ENCODE measurements around the gene KCMF1. TPM values are rescaled to one million over a fixed set of nuclear protein-coding genes. Genes with fewer than 3 reads are reported as not detected.

Gene KCMF1
- total RNA-seq, 1 experiment from 2014 or later = 163 TPM

DNA sequence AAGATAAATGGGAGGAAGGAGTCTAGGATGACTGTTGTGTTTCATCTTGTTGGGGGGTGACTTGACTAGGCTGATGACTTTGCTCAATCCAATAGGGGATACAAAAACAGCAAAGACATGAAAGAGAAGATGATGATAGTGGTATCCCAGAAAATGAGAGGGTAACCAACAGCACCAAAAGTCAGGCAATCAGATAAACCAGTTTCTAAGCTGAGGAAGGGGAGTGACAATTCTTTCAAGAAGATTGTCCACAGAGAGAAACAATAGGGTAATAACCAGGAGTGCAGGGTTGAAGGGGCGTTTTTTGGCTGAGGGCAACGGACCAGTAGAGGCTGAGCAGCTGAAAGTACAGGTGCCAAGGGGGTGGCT is 7.7 kb upstream of the KCMF1 start:
- POLR2A ChIA-PET = no interaction called here
- peak overlapping the region; percentile 19; the same call in 1 of the 2 replicates for H3K27ac ChIP-seq (ENCODE audit: low read length)
- H3K27me3 ChIP-seq (ENCODE audit: control insufficient read depth, insufficient read depth, low read length) = no peaks in the 10 kb centered on the region
- H3K9me3 ChIP-seq (ENCODE audit: control insufficient read depth, insufficient read depth, low read depth, low read length) = no peaks in the 10 kb centered on the region
- in situ Hi-C loops (cut with HindIII; ENCODE audit: low pct_unique_long_range_greater_than_20kb, low sequenced_read_pairs) (no loop called here), intact Hi-C loops (cut with micrococcal nuclease; ENCODE audit: unreplicated experiment) (no loop called here)
- CTCF ChIA-PET = no interaction called here
- H3K4me3 ChIP-seq (ENCODE audit: low read depth in 2 of 2, low read length in 2 of 2) = no peak overlapping the region
- no TSS peak for BruUV-seq (replicated peaks)
- peaks cover 54% of the 10 kb centered on the region for H3K4me1 ChIP-seq (ENCODE audit: control insufficient read depth, insufficient read depth, low read length)
- TF ChIP-seq, protein P1, sequence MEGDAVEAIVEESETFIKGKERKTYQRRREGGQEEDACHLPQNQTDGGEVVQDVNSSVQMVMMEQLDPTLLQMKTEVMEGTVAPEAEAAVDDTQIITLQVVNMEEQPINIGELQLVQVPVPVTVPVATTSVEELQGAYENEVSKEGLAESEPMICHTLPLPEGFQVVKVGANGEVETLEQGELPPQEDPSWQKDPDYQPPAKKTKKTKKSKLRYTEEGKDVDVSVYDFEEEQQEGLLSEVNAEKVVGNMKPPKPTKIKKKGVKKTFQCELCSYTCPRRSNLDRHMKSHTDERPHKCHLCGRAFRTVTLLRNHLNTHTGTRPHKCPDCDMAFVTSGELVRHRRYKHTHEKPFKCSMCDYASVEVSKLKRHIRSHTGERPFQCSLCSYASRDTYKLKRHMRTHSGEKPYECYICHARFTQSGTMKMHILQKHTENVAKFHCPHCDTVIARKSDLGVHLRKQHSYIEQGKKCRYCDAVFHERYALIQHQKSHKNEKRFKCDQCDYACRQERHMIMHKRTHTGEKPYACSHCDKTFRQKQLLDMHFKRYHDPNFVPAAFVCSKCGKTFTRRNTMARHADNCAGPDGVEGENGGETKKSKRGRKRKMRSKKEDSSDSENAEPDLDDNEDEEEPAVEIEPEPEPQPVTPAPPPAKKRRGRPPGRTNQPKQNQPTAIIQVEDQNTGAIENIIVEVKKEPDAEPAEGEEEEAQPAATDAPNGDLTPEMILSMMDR (IDR thresholded peaks at IDR 0.05) = no peak
- TF ChIP-seq, protein P2, sequence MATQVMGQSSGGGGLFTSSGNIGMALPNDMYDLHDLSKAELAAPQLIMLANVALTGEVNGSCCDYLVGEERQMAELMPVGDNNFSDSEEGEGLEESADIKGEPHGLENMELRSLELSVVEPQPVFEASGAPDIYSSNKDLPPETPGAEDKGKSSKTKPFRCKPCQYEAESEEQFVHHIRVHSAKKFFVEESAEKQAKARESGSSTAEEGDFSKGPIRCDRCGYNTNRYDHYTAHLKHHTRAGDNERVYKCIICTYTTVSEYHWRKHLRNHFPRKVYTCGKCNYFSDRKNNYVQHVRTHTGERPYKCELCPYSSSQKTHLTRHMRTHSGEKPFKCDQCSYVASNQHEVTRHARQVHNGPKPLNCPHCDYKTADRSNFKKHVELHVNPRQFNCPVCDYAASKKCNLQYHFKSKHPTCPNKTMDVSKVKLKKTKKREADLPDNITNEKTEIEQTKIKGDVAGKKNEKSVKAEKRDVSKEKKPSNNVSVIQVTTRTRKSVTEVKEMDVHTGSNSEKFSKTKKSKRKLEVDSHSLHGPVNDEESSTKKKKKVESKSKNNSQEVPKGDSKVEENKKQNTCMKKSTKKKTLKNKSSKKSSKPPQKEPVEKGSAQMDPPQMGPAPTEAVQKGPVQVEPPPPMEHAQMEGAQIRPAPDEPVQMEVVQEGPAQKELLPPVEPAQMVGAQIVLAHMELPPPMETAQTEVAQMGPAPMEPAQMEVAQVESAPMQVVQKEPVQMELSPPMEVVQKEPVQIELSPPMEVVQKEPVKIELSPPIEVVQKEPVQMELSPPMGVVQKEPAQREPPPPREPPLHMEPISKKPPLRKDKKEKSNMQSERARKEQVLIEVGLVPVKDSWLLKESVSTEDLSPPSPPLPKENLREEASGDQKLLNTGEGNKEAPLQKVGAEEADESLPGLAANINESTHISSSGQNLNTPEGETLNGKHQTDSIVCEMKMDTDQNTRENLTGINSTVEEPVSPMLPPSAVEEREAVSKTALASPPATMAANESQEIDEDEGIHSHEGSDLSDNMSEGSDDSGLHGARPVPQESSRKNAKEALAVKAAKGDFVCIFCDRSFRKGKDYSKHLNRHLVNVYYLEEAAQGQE (IDR thresholded peaks at IDR 0.05; ENCODE audit: insufficient read depth in 1 of 2, low read depth in 2 of 2, low read length in 1 of 2) = no peak
- TF ChIP-seq TCF7L2 (IDR thresholded peaks at IDR 0.05; ENCODE audit: low read depth, low read length) = no peak
- no peak for TF ChIP-seq POLR2AphosphoS5 (IDR thresholded peaks at IDR 0.05; ENCODE audit: low read depth, low read length)
- TF ChIP-seq SIN3A (IDR thresholded peaks at IDR 0.05; ENCODE audit: borderline replicate concordance, insufficient read depth, low read depth, low read length) = no peak
- ATAC-seq (no peak), DNase-seq (ENCODE audit: low read depth, low spot score) (no peak)
- H3K36me3 ChIP-seq (ENCODE audit: control insufficient read depth, insufficient read depth, low read length) = no peaks in the 10 kb centered on the region; the same call in 1 of the 2 replicates

DNA sequence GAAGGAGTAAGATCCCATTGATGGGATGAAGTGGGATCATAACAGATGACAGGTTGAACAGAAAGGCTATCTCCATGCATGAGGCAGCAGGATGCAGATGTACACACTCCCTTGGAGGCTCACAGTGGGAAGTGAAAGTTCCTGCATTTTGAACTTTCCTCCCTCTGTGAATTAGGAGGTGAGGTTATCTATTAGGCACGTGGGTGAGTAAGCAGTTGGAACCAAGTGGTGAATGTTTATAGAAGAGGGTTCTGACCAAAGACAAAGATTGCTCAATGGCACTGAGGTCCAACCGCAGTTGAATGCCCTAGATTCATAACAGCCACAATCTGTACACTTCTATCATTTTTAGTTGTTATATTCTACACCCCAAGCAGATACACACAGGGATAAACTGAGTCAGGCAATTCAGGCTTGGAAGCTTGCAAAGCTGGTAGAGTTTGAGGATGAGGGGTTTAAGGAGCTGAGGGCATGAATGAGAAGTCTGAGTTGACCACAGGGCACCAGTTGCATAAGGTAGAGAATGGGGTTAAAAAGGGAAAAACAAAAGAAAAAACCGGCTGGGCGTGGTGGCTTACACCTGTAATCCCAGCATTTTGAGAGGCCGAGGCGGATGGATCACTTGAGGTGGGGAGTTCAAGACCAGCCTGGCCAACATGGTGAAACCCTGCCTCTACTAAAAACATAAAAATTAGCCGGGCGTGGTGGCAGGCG is 7.1 kb upstream of the KCMF1 start:
- no peaks in the 10 kb centered on the region for H3K9me3 ChIP-seq (ENCODE audit: control insufficient read depth, insufficient read depth, low read depth, low read length)

More for the DNA sequence above, 7.1 kb upstream of the KCMF1 start:
- POLR2A ChIA-PET = no interaction called here
- BruUV-seq (replicated peaks) = no TSS peak
- ATAC-seq (no peak), DNase-seq (ENCODE audit: low read depth, low spot score) (no peak)
- H3K27me3 ChIP-seq (ENCODE audit: control insufficient read depth, insufficient read depth, low read length) = no peaks in the 10 kb centered on the region
- H3K4me1 ChIP-seq (ENCODE audit: control insufficient read depth, insufficient read depth, low read length) = peaks cover 50% of the 10 kb centered on the region
- peak overlapping the region; percentile 65 for H3K27ac ChIP-seq (ENCODE audit: low read length)
- H3K4me3 ChIP-seq (ENCODE audit: low read depth in 2 of 2, low read length in 2 of 2) = no peak overlapping the region
- CTCF ChIA-PET = interaction anchor here (1.0 kb wide), 1 partner anchor 38 kb away, joined by 4 read pairs; no protein-coding TSS in a partner anchor
- TF ChIP-seq, protein P1 (IDR thresholded peaks at IDR 0.05) = no peak
- TF ChIP-seq POLR2AphosphoS5 (IDR thresholded peaks at IDR 0.05; ENCODE audit: low read depth, low read length) = peak; percentile 35
- in situ Hi-C loops (cut with HindIII; ENCODE audit: low pct_unique_long_range_greater_than_20kb, low sequenced_read_pairs) (no loop called here), intact Hi-C loops (cut with micrococcal nuclease; ENCODE audit: unreplicated experiment) (no loop called here)
- no peaks in the 10 kb centered on the region; the same call in 1 of the 2 replicates for H3K36me3 ChIP-seq (ENCODE audit: control insufficient read depth, insufficient read depth, low read length)
